DND-41 (cell line): ENCODE measurements around the gene GNAZ.

Experiments used
- EZH2 ChIP-seq: IDR thresholded peaks from 3 replicates; pipeline ENCODE4 v1.6.1; 2012; ENCODE audit warnings: borderline replicate concordance, low read depth, mild to moderate bottlenecking, moderate library complexity, low read length, inconsistent platforms; ENCODE audit not compliant: severe bottlenecking
- TF ChIP-seq, protein P1 (sequence below): IDR thresholded peaks from 2 replicates; pipeline ENCODE4 v1.5.1; 2012; ENCODE audit warnings: borderline replicate concordance, low read length, moderate library complexity, mild to moderate bottlenecking; ENCODE audit not compliant: poor library complexity, severe bottlenecking; ENCODE audit errors: extremely low read depth

DNA sequence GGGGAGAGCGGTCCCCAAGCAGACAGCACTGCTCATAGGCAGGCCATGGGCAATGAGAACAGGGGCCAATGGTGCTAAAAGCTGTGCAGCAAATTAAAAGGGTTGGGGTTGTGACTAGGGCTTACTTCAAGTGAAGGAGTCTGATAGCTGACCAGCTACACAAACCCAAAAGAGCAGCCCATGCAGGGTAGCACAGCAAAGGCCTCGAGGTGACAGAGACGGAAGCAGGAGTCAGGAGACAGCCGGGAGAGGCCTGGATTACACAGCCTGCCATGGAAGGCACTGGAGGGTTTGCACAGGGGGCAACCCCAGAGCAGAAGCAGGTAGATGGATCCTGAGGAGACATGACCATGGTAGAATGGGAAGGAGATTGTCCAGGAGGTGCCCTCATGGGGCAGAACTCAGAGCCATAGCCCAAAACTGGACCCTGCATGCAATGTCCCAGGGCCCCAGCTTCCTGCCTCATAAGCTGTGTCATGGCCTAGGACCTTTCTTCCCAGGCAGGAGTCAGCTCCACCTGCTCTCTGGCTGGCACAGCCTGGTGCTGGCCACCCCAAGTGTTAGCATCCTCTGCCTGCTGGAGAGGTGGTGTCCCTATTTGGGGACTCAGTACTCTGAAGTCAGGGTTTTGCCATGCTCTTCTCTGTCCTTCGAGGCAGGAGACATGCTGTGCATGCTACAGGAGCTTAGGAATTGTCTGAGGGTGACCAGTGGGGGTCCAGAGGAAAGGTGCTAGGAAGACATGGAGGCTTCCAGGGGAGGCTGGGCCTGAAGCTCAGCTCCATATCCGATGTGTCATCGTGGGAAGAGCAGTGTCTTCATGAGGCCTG lies 38.1 kb downstream of the GNAZ start:
- no peak for TF ChIP-seq EZH2
- TF ChIP-seq, protein P1, sequence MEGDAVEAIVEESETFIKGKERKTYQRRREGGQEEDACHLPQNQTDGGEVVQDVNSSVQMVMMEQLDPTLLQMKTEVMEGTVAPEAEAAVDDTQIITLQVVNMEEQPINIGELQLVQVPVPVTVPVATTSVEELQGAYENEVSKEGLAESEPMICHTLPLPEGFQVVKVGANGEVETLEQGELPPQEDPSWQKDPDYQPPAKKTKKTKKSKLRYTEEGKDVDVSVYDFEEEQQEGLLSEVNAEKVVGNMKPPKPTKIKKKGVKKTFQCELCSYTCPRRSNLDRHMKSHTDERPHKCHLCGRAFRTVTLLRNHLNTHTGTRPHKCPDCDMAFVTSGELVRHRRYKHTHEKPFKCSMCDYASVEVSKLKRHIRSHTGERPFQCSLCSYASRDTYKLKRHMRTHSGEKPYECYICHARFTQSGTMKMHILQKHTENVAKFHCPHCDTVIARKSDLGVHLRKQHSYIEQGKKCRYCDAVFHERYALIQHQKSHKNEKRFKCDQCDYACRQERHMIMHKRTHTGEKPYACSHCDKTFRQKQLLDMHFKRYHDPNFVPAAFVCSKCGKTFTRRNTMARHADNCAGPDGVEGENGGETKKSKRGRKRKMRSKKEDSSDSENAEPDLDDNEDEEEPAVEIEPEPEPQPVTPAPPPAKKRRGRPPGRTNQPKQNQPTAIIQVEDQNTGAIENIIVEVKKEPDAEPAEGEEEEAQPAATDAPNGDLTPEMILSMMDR = no peak
